Cardiac muscle cell (in vitro differentiated cells and primary cell): Measurements from ENCODE around the gene WDR93. TPM values are rescaled to one million over a fixed set of nuclear protein-coding genes. Genes with fewer than 3 reads are reported as not detected.

Experiments used
- DNase-seq, 2 donors: peaks; one replicate each; pipeline versions ENCODE4 v3.0.0 to v3.0.0-alpha.2; 2010 to 2017; ENCODE audit warnings: low read depth in 1 of 2, low spot score in 1 of 2
- H3K27ac ChIP-seq: fragments of 200-600 bp; sonication (generic); 2 replicates; pipeline ENCODE4 v1.5.1; 2016
- H3K27me3 ChIP-seq: fragments of 200-600 bp; sonication (generic); 2 replicates; pipeline ENCODE4 v1.6.0; 2016; ENCODE audit warnings: control low read depth
- H3K36me3 ChIP-seq: fragments of 200-600 bp; sonication (generic); 2 replicates; pipeline ENCODE4 v1.5.1; 2016; ENCODE audit warnings: control low read depth
- H3K4me1 ChIP-seq: fragments of 200-600 bp; sonication (generic); 2 replicates; pipeline ENCODE4 v1.8.1; 2017; ENCODE audit warnings: low read depth, mild to moderate bottlenecking, mixed run types
- H3K4me3 ChIP-seq: fragments of 200-600 bp; sonication (generic); 2 replicates; pipeline ENCODE4 v1.5.1; 2016; ENCODE audit warnings: mild to moderate bottlenecking
- H3K9me3 ChIP-seq: fragments of 200-600 bp; sonication (generic); 2 replicates; pipeline ENCODE4 v1.5.1; 2017; ENCODE audit warnings: low read depth, mild to moderate bottlenecking, control low read depth
- CTCF ChIP-seq: IDR thresholded peaks from 2 replicates; pipeline ENCODE4 v1.5.1; 2012; ENCODE audit warnings: low read depth, mild to moderate bottlenecking, low read length
- polyA plus RNA-seq: library from polyadenylated mRNA; unstranded; fragments of >200 nt; fragmentation: Nextera tagmentation; extraction: Ambion mirVana; gene quantifications from 2 replicates; pipeline ENCODE4 v1.2.1, GENCODE V29; 2016
- total RNA-seq: library from RNA; depleted of rRNA; stranded (reverse); fragments of >200 nt; gene quantifications from 2 replicates; pipeline ENCODE4 v1.2.3, GENCODE V29; 2016

Gene WDR93
- total and polyA plus RNA-seq, 2 experiments from 2014 or later: 0.06 to 0.73 TPM

GRCh38 chr15:89740137-89740536 lies 49.5 kb downstream of the WDR93 start:
- DNase-seq: peak; percentile 78 to 83
- H3K4me3 ChIP-seq: no peak overlapping the region
- H3K9me3 ChIP-seq: no peaks in the 10 kb centered on the region
- no peaks in the 10 kb centered on the region for H3K4me1 ChIP-seq
- H3K27me3 ChIP-seq: no peaks in the 10 kb centered on the region
- TF ChIP-seq CTCF: peak; percentile 84
- H3K27ac ChIP-seq: no peak overlapping the region
- no peaks in the 10 kb centered on the region for H3K36me3 ChIP-seq

GRCh38 chr15:89743011-89743410 lies 52.4 kb downstream of the WDR93 start:
- no peak for DNase-seq
- TF ChIP-seq CTCF: no peak

GRCh38 chr15:89743594-89743993 lies 53.0 kb downstream of the WDR93 start:
- Histone ChIP-seq H3K4me1 (no peaks in the 10 kb centered on the region), H3K27ac (no peak overlapping the region), H3K27me3 (peaks cover 16% of the 10 kb centered on the region), H3K36me3 (no peaks in the 10 kb centered on the region), H3K9me3 (no peaks in the 10 kb centered on the region), H3K4me3 (no peak overlapping the region)
- no peak for DNase-seq
- TF ChIP-seq CTCF: no peak

More at GRCh38 chr15:89743011-89743410, 52.4 kb downstream of the WDR93 start:
- Histone ChIP-seq H3K9me3 (no peaks in the 10 kb centered on the region), H3K4me3 (no peak overlapping the region), H3K27ac (no peak overlapping the region), H3K27me3 (peaks cover 11% of the 10 kb centered on the region), H3K36me3 (no peaks in the 10 kb centered on the region), H3K4me1 (no peaks in the 10 kb centered on the region)

GRCh38 chr15:89745131-89745530 lies 54.5 kb downstream of the WDR93 start:
- Histone ChIP-seq H3K36me3 (no peaks in the 10 kb centered on the region), H3K27ac (no peak overlapping the region), H3K9me3 (no peaks in the 10 kb centered on the region), H3K4me1 (no peaks in the 10 kb centered on the region), H3K4me3 (no peak overlapping the region), H3K27me3 (peaks cover 32% of the 10 kb centered on the region)
- DNase-seq: no peak
- no peak for TF ChIP-seq CTCF

GRCh38 chr15:89745768-89746167 lies 55.2 kb downstream of the WDR93 start:
- no peak for DNase-seq
- no peak for TF ChIP-seq CTCF
- peaks cover 34% of the 10 kb centered on the region for H3K27me3 ChIP-seq

GRCh38 chr15:89746386-89746780 lies 55.8 kb downstream of the WDR93 start:
- no peak for DNase-seq
- Histone ChIP-seq H3K9me3 (no peaks in the 10 kb centered on the region), H3K27ac (no peak overlapping the region), H3K4me1 (no peaks in the 10 kb centered on the region), H3K36me3 (no peaks in the 10 kb centered on the region), H3K4me3 (no peak overlapping the region), H3K27me3 (peaks cover 36% of the 10 kb centered on the region)
- TF ChIP-seq CTCF: no peak

More at GRCh38 chr15:89745768-89746167, 55.2 kb downstream of the WDR93 start:
- H3K27ac ChIP-seq: no peak overlapping the region
- no peaks in the 10 kb centered on the region for H3K9me3 ChIP-seq
- no peak overlapping the region for H3K4me3 ChIP-seq
- no peaks in the 10 kb centered on the region for H3K4me1 ChIP-seq
- H3K36me3 ChIP-seq: no peaks in the 10 kb centered on the region
